Fibroblast of lung (primary cell): ENCODE measurements around the gene MCTP2. TPM values are rescaled to one million over a fixed set of nuclear protein-coding genes. Genes with fewer than 3 reads are reported as not detected.
A peak's percentile ranks its signal among the peaks of the same experiment; 100 is the strongest.

Experiments
- DNase-seq, 2 donors: peaks; one replicate each; pipeline versions ENCODE4 v3.0.0 to v3.0.0-alpha.2; 2010; ENCODE audit warnings: low read depth in 2 of 2
- H2AFZ ChIP-seq: 2 replicates; pipeline ENCODE4 v1.5.1; 2012; ENCODE audit warnings: low read length, control low read depth, inconsistent platforms
- H3K27ac ChIP-seq: 2 replicates; pipeline ENCODE4 v1.5.1; 2011; ENCODE audit warnings: low read length, control low read depth; ENCODE audit not compliant: insufficient read depth
- H3K27me3 ChIP-seq: 2 replicates; pipeline ENCODE4 v1.5.1; 2011; ENCODE audit warnings: mild to moderate bottlenecking, low read length; ENCODE audit not compliant: control insufficient read depth, insufficient read depth
- H3K36me3 ChIP-seq: 2 replicates; pipeline ENCODE4 v1.5.1; 2011; ENCODE audit warnings: low read length; ENCODE audit not compliant: control insufficient read depth, insufficient read depth
- H3K4me1 ChIP-seq: 2 replicates; pipeline ENCODE4 v1.5.1; 2011; ENCODE audit warnings: low read length; ENCODE audit not compliant: control insufficient read depth, insufficient read depth; ENCODE audit errors: extremely low read depth
- H3K4me2 ChIP-seq: 2 replicates; pipeline ENCODE4 v1.5.1; 2011; ENCODE audit warnings: low read length, control low read depth; ENCODE audit not compliant: insufficient read depth; ENCODE audit errors: extremely low read depth
- H3K4me3 ChIP-seq, 4 experiments: fragments of 200-600 bp in 1 of 4; sonication (generic) in 1 of 4; replicated peaks in 1 of 4; 2 replicates each; pipeline ENCODE4 v1.5.1; 2011 to 2016; ENCODE audit warnings: low read length in 4 of 4, low read depth in 3 of 4, mild to moderate bottlenecking in 3 of 4, control low read depth in 2 of 4, inconsistent platforms in 1 of 4, mixed read lengths in 1 of 4; ENCODE audit not compliant: insufficient read depth in 1 of 4; ENCODE audit errors: control extremely low read depth in 1 of 4
- H3K79me2 ChIP-seq: 2 replicates; pipeline ENCODE4 v1.5.1; 2012; ENCODE audit warnings: mild to moderate bottlenecking, low read length, inconsistent platforms; ENCODE audit not compliant: control insufficient read depth, insufficient read depth
- H3K9ac ChIP-seq: 2 replicates; pipeline ENCODE4 v1.5.1; 2011; ENCODE audit warnings: mild to moderate bottlenecking, low read length, control low read depth; ENCODE audit not compliant: insufficient read depth
- H3K9me3 ChIP-seq: 2 replicates; pipeline ENCODE4 v1.5.1; 2012; ENCODE audit warnings: low read depth, low read length; ENCODE audit not compliant: control insufficient read depth, insufficient read depth
- H4K20me1 ChIP-seq: 2 replicates; pipeline ENCODE4 v1.5.1; 2011; ENCODE audit warnings: low read length; ENCODE audit not compliant: control insufficient read depth, insufficient read depth; ENCODE audit errors: extremely low read depth
- EZH2 ChIP-seq: IDR thresholded peaks from 2 replicates; pipeline ENCODE4 v1.5.1; 2012; ENCODE audit warnings: low read length, control low read depth, mild to moderate bottlenecking; ENCODE audit errors: missing control alignments
- polyA plus RNA-seq, 2 donors: library from polyadenylated mRNA; depleted of rRNA in 1 of 2; stranded (reverse) in 1 of 2; unstranded in 1 of 2; fragments of >200 nt; gene quantifications; 2 replicates each; pipeline ENCODE4 v1.2.1, GENCODE V29; 2011 to 2012; ENCODE audit warnings: missing spikeins in 1 of 2
- total RNA-seq: library from RNA; depleted of rRNA; stranded (reverse); fragments of >200 nt; gene quantifications from 2 replicates; pipeline ENCODE4 v1.2.1, GENCODE V29; 2014
- TF ChIP-seq, protein P1 (sequence below), 2 donors: IDR thresholded peaks in 1 of 2; conservative IDR thresholded peaks in 1 of 2; 1 replicate in 1 of 2; 2 replicates in 1 of 2; pipeline ENCODE4 v1.5.1; 2011 to 2012; ENCODE audit warnings: low read length in 2 of 2, control low read depth in 1 of 2, inconsistent platforms in 1 of 2, low read depth in 1 of 2, mild to moderate bottlenecking in 1 of 2

The MCTP2 gene
- total and polyA plus RNA-seq, 2 donors (not counting 1 experiment from before 2014, with no cell fraction given), result 3.6 to 14.5 TPM

DNA sequence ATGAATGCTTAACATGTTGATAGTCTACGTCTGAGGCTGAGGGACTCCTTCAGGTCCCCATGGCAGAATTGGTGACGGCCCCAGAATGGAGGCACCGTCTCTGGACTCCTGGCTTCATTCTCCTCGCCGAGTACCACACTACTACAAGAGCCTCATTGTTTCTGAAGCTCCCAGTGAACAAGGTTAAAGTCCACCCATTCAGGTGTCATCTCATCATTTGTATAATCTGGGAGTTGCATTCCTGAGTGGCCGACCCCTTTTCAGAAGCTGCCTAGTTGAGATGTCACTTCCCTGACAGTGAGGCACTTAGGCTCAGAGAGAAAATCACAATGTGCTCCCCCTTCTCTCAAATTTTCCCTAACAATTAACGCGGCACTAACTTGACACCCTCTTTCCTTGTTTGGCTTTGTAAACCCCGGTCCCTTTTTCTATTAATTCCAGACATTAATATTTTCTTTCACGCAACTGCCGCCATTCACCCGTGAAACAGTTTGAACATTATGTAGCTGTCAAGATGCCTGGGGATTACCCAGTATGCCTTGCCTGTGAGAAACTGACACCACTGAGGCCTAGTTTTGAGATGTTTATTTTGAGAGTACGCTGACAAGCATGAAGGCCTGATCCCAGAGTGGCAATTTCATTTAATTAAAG is 105.6 kb downstream of the MCTP2 start:
- Histone ChIP-seq H3K27me3 (no peaks in the 10 kb centered on the region), H3K9me3 (no peaks in the 10 kb centered on the region), H3K4me1 (no peaks in the 10 kb centered on the region), H3K4me2 (no peak overlapping the region), H3K27ac (no peak overlapping the region), H3K36me3 (no peaks in the 10 kb centered on the region), H3K4me3 (no peak overlapping the region), H3K79me2 (no peaks in the 10 kb centered on the region), H4K20me1 (no peaks in the 10 kb centered on the region), H3K9ac (no peak overlapping the region), H2AFZ (no peak overlapping the region)
- TF ChIP-seq, protein P1, sequence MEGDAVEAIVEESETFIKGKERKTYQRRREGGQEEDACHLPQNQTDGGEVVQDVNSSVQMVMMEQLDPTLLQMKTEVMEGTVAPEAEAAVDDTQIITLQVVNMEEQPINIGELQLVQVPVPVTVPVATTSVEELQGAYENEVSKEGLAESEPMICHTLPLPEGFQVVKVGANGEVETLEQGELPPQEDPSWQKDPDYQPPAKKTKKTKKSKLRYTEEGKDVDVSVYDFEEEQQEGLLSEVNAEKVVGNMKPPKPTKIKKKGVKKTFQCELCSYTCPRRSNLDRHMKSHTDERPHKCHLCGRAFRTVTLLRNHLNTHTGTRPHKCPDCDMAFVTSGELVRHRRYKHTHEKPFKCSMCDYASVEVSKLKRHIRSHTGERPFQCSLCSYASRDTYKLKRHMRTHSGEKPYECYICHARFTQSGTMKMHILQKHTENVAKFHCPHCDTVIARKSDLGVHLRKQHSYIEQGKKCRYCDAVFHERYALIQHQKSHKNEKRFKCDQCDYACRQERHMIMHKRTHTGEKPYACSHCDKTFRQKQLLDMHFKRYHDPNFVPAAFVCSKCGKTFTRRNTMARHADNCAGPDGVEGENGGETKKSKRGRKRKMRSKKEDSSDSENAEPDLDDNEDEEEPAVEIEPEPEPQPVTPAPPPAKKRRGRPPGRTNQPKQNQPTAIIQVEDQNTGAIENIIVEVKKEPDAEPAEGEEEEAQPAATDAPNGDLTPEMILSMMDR (conservative IDR thresholded peaks at IDR 0.05 in 1 of 2, IDR thresholded peaks at IDR 0.05 in 1 of 2; ENCODE audit: low read depth in 1 of 2, low read length in 2 of 2), result no peak
- TF ChIP-seq EZH2, result no peak
- DNase-seq, result no peak

DNA sequence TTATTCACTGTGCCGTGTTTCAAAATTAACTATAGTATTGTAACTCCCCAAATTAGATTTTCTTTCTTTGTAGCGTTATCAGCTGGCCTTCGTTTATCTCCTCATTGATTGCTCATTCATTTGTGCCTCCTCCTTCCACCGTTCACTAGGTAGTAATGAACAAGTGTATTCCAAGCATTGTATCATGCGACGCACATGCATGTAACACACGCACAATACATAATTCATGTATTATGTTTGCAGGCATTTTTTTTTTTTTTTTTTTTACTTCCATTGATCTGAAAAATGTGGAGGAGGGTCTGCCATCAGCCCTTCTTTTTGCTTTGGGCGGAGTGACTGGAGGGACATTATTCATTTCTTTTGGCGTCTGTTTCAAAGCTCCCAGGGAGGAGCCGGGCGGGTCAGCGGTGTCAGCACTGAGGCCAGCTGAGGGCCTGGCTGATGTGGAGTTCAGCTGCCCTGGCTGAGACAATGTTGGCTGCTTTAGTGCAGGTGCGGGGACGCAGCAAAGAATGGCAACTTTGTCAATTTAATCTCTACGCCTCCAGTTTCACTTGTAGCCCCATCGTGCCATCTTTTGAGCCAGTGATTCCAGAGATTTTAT is 107.0 kb downstream of the MCTP2 start:
- TF ChIP-seq, protein P1 (conservative IDR thresholded peaks at IDR 0.05 in 1 of 2, IDR thresholded peaks at IDR 0.05 in 1 of 2; ENCODE audit: low read depth in 1 of 2, low read length in 2 of 2), result no peak
- TF ChIP-seq EZH2, result no peak
- Histone ChIP-seq H3K4me1 (no peaks in the 10 kb centered on the region), H3K4me2 (no peak overlapping the region), H3K9me3 (no peaks in the 10 kb centered on the region), H2AFZ (no peak overlapping the region), H3K9ac (no peak overlapping the region), H3K27ac (no peak overlapping the region), H4K20me1 (no peaks in the 10 kb centered on the region), H3K79me2 (no peaks in the 10 kb centered on the region), H3K36me3 (no peaks in the 10 kb centered on the region), H3K27me3 (no peaks in the 10 kb centered on the region), H3K4me3 (no peak overlapping the region)
- no peak for DNase-seq

DNA sequence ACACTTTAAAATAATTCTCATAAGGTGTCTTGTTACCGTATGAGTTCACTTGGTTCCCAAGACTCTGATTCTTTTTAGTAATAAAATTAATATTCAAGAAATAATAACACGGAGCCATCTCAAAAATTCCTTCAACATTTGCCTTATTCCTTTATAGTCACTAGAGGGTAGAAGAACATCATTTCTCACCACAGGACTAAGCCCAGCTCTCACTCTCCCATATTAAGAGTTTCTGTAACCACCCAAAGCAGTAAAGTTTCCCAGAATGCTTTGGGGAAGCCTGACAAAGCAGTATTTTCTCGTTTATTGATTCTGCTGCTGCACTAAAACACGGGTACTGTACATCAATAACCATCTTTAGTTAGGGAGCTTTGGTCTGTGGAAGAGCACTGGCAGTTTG is 114.9 kb downstream of the MCTP2 start:
- TF ChIP-seq, protein P1 (conservative IDR thresholded peaks at IDR 0.05 in 1 of 2, IDR thresholded peaks at IDR 0.05 in 1 of 2; ENCODE audit: low read depth in 1 of 2, low read length in 2 of 2), result peak in 1 of 2 donors; percentile 31
- TF ChIP-seq EZH2, result no peak
- Histone ChIP-seq H4K20me1 (no peaks in the 10 kb centered on the region), H3K9me3 (no peaks in the 10 kb centered on the region), H3K4me3 (peak overlapping the region in 2 of 4 experiments; percentile 12 to 30), H3K36me3 (no peaks in the 10 kb centered on the region), H3K79me2 (no peaks in the 10 kb centered on the region), H3K4me1 (no peaks in the 10 kb centered on the region), H3K27ac (peak overlapping the region; percentile 25), H3K27me3 (no peaks in the 10 kb centered on the region), H3K9ac (no peak overlapping the region), H2AFZ (peak overlapping the region; percentile 96), H3K4me2 (peak overlapping the region; percentile 64)
- peak in 1 of 2 donors; percentile 62 for DNase-seq
